HepG2 (cell line): ENCODE data around the gene SLIT1. TPM values are rescaled to one million over a fixed set of nuclear protein-coding genes. Genes with fewer than 3 reads are reported as not detected.

Experiments
- ATAD3A ChIP-seq: sonication (generic); formaldehyde crosslinking; IDR thresholded peaks from 2 replicates; pipeline ENCODE4 v1.4.0; 2020; ENCODE audit warnings: missing genetic modification reagents
- CENPT ChIP-seq: sonication (generic); formaldehyde crosslinking; IDR thresholded peaks from 2 replicates; pipeline ENCODE4 v1.8.0; 2022; ENCODE audit warnings: low read depth, mild to moderate bottlenecking, moderate library complexity, missing genetic modification reagents
- DDIT3 ChIP-seq: sonication (generic); formaldehyde crosslinking; IDR thresholded peaks from 2 replicates; pipeline ENCODE4 v1.4.0; 2020; ENCODE audit warnings: mild to moderate bottlenecking, missing genetic modification reagents
- ELF4 ChIP-seq: sonication (generic); formaldehyde crosslinking; IDR thresholded peaks from 2 replicates; pipeline ENCODE4 v1.5.0; 2020; ENCODE audit warnings: missing genetic modification reagents, mild to moderate bottlenecking, moderate library complexity, borderline replicate concordance
- HES4 ChIP-seq: sonication (generic); formaldehyde crosslinking; IDR thresholded peaks from 2 replicates; pipeline ENCODE4 v1.9.0; 2021; ENCODE audit warnings: mild to moderate bottlenecking, missing genetic modification reagents, borderline replicate concordance
- JUND ChIP-seq: sonication (generic); formaldehyde crosslinking; IDR thresholded peaks from 2 replicates; pipeline ENCODE4 v1.8.0; 2022; ENCODE audit warnings: mild to moderate bottlenecking, missing genetic modification reagents
- KMT2B ChIP-seq: IDR thresholded peaks from 2 replicates; pipeline ENCODE4 v1.6.1; 2016; ENCODE audit warnings: missing genetic modification reagents, missing compliant biosample characterization
- MED8 ChIP-seq: sonication (generic); formaldehyde crosslinking; IDR thresholded peaks from 2 replicates; pipeline ENCODE4 v1.8.1; 2023; ENCODE audit warnings: mild to moderate bottlenecking, missing genetic modification reagents; ENCODE audit not compliant: insufficient replicate concordance
- MLXIP ChIP-seq: sonication (generic); formaldehyde crosslinking; IDR thresholded peaks from 2 replicates; pipeline ENCODE4 v1.9.0; 2021; ENCODE audit warnings: missing genetic modification reagents, borderline replicate concordance
- PHF5A ChIP-seq: IDR thresholded peaks from one replicate; pipeline ENCODE4 v1.6.1; 2018; ENCODE audit warnings: low read depth, missing genetic modification reagents; ENCODE audit not compliant: unreplicated experiment
- PRMT3 ChIP-seq: sonication (generic); formaldehyde crosslinking; IDR thresholded peaks from 2 replicates; pipeline ENCODE4 v1.8.1; 2022; ENCODE audit warnings: low read depth, mild to moderate bottlenecking, moderate library complexity, missing genetic modification reagents, borderline replicate concordance
- SAP130 ChIP-seq: IDR thresholded peaks from 2 replicates; pipeline ENCODE4 v1.6.1; 2016; ENCODE audit warnings: low read depth
- SETDB1 ChIP-seq: sonication (generic); formaldehyde crosslinking; IDR thresholded peaks from 2 replicates; pipeline ENCODE4 v1.5.1; 2020; ENCODE audit warnings: missing genetic modification reagents, mild to moderate bottlenecking, borderline replicate concordance
- SMAD1 ChIP-seq: sonication (generic); formaldehyde crosslinking; IDR thresholded peaks from 2 replicates; pipeline ENCODE4 v1.4.0; 2020; ENCODE audit warnings: missing genetic modification reagents, low read depth, mild to moderate bottlenecking, borderline replicate concordance
- TAF1 ChIP-seq: sonication (generic); formaldehyde crosslinking; IDR thresholded peaks from 2 replicates; pipeline ENCODE4 v1.4.0; 2020; ENCODE audit warnings: missing genetic modification reagents
- ZFP37 ChIP-seq: sonication (generic); formaldehyde crosslinking; IDR thresholded peaks from 2 replicates; pipeline ENCODE4 v1.4.0; 2020; ENCODE audit warnings: missing genetic modification reagents, borderline replicate concordance
- ZNF737 ChIP-seq: sonication (generic); formaldehyde crosslinking; IDR thresholded peaks from 2 replicates; pipeline ENCODE4 v1.5.0; 2020; ENCODE audit warnings: missing genetic modification reagents, mild to moderate bottlenecking, borderline replicate concordance
- ZSCAN25 ChIP-seq: sonication (generic); formaldehyde crosslinking; IDR thresholded peaks from 2 replicates; pipeline ENCODE4 v1.8.0; 2022; ENCODE audit warnings: mild to moderate bottlenecking, missing genetic modification reagents
- ZSCAN9 ChIP-seq: IDR thresholded peaks from 2 replicates; pipeline ENCODE4 v1.6.1; 2016; ENCODE audit warnings: borderline replicate concordance
- polyA plus RNA-seq, 8 experiments: library from polyadenylated mRNA; depleted of rRNA in 3 of 8; stranded (reverse) in 7 of 8; unstranded in 1 of 8; fragments of >200 nt; fragmentation: Illumina TruSeq in 4 of 8; extraction: Trizol in 4 of 8; gene quantifications; 2 replicates each; pipeline versions ENCODE4 v1.2.1 to v1.2.3, GENCODE V29; 2011 to 2016; ENCODE audit warnings: low read depth in 4 of 8, missing spikeins in 1 of 8, mixed read lengths in 1 of 8; ENCODE audit not compliant: insufficient read depth in 1 of 8
- total RNA-seq, 5 experiments: library from RNA; depleted of rRNA; stranded (reverse); fragments of >200 nt; fragmentation: Illumina TruSeq; extraction: Trizol; gene quantifications; 2 replicates each; pipeline ENCODE4 v1.2.3, GENCODE V29; 2016; ENCODE audit warnings: low read depth in 1 of 5
- TF ChIP-seq, protein P1 (sequence below): sonication (generic); formaldehyde crosslinking; IDR thresholded peaks from 2 replicates; pipeline ENCODE4 v1.4.0; 2020; ENCODE audit warnings: missing genetic modification reagents, borderline replicate concordance
- TF ChIP-seq, protein P2 (sequence below): sonication (generic); formaldehyde crosslinking; IDR thresholded peaks from 2 replicates; pipeline ENCODE4 v1.5.0; 2020; ENCODE audit warnings: mild to moderate bottlenecking, missing genetic modification reagents, borderline replicate concordance

Gene SLIT1
- total and polyA plus RNA-seq, 2 of the 13 experiments (the other 11 are each of a cell fraction or from before 2014, with no cell fraction given): 0.09 to 0.33 TPM

- TF ChIP-seq, protein P1, sequence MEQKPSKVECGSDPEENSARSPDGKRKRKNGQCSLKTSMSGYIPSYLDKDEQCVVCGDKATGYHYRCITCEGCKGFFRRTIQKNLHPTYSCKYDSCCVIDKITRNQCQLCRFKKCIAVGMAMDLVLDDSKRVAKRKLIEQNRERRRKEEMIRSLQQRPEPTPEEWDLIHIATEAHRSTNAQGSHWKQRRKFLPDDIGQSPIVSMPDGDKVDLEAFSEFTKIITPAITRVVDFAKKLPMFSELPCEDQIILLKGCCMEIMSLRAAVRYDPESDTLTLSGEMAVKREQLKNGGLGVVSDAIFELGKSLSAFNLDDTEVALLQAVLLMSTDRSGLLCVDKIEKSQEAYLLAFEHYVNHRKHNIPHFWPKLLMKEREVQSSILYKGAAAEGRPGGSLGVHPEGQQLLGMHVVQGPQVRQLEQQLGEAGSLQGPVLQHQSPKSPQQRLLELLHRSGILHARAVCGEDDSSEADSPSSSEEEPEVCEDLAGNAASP (CRISPR knock-in tag): peak; percentile 91
- TF ChIP-seq SAP130 (CRISPR knock-in tag): peak; percentile 81
- TF ChIP-seq DDIT3 (CRISPR knock-in tag): peak; percentile 90
- TF ChIP-seq MED8: no peak
- 0 out of 2 replicates have a peak, but pooled peaks have one; percentile 80 for TF ChIP-seq ZNF737
- 0 out of 2 replicates have a peak, but pooled peaks have one; percentile 62 for TF ChIP-seq CENPT
- TF ChIP-seq PRMT3 (CRISPR knock-in tag): peak; percentile 69; the same call in 1 of the 2 replicates
- peak; percentile 40; the same call in 1 of the 2 replicates for TF ChIP-seq TAF1
- TF ChIP-seq ZSCAN9 (CRISPR knock-in tag): peak; percentile 99
- TF ChIP-seq KMT2B (CRISPR knock-in tag): peak; percentile 87
- no peak for TF ChIP-seq PHF5A (CRISPR knock-in tag)
- peak; percentile 97 for TF ChIP-seq ZFP37 (CRISPR knock-in tag)
- peak; percentile 77; the same call in 1 of the 2 replicates for TF ChIP-seq ZSCAN25 (CRISPR knock-in tag)
- TF ChIP-seq, protein P2, sequence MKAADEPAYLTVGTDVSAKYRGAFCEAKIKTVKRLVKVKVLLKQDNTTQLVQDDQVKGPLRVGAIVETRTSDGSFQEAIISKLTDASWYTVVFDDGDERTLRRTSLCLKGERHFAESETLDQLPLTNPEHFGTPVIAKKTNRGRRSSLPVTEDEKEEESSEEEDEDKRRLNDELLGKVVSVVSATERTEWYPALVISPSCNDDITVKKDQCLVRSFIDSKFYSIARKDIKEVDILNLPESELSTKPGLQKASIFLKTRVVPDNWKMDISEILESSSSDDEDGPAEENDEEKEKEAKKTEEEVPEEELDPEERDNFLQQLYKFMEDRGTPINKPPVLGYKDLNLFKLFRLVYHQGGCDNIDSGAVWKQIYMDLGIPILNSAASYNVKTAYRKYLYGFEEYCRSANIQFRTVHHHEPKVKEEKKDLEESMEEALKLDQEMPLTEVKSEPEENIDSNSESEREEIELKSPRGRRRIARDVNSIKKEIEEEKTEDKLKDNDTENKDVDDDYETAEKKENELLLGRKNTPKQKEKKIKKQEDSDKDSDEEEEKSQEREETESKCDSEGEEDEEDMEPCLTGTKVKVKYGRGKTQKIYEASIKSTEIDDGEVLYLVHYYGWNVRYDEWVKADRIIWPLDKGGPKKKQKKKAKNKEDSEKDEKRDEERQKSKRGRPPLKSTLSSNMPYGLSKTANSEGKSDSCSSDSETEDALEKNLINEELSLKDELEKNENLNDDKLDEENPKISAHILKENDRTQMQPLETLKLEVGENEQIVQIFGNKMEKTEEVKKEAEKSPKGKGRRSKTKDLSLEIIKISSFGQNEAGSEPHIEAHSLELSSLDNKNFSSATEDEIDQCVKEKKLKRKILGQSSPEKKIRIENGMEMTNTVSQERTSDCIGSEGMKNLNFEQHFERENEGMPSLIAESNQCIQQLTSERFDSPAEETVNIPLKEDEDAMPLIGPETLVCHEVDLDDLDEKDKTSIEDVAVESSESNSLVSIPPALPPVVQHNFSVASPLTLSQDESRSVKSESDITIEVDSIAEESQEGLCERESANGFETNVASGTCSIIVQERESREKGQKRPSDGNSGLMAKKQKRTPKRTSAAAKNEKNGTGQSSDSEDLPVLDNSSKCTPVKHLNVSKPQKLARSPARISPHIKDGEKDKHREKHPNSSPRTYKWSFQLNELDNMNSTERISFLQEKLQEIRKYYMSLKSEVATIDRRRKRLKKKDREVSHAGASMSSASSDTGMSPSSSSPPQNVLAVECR (CRISPR knock-in tag): peak; percentile 73
- TF ChIP-seq ELF4: no peak
- peak; percentile 60; the same call in 1 of the 2 replicates for TF ChIP-seq SMAD1 (CRISPR knock-in tag)
- TF ChIP-seq MLXIP (CRISPR knock-in tag): peak; percentile 96
- 0 out of 2 replicates have a peak, but pooled peaks have one; percentile 90 for TF ChIP-seq ATAD3A (CRISPR knock-in tag)
- 0 out of 2 replicates have a peak, but pooled peaks have one; percentile 33 for TF ChIP-seq JUND (CRISPR knock-in tag)
- TF ChIP-seq SETDB1 (CRISPR knock-in tag): no peak
- peak; percentile 98 for TF ChIP-seq HES4
Measured at GRCh38 chr10:97081621-97082235, 104.0 kb downstream of the SLIT1 start (continued).
